Measurements from ENCODE around the gene GRIK2.
A peak's percentile ranks its signal among the peaks of the same experiment; 100 is the strongest.
"Not testable (repeated sequence)": the region's sequence is repeated elsewhere in the genome, so short reads cannot be mapped to it uniquely, and the experiment has no call there.

GRIK2 gene

DNA sequence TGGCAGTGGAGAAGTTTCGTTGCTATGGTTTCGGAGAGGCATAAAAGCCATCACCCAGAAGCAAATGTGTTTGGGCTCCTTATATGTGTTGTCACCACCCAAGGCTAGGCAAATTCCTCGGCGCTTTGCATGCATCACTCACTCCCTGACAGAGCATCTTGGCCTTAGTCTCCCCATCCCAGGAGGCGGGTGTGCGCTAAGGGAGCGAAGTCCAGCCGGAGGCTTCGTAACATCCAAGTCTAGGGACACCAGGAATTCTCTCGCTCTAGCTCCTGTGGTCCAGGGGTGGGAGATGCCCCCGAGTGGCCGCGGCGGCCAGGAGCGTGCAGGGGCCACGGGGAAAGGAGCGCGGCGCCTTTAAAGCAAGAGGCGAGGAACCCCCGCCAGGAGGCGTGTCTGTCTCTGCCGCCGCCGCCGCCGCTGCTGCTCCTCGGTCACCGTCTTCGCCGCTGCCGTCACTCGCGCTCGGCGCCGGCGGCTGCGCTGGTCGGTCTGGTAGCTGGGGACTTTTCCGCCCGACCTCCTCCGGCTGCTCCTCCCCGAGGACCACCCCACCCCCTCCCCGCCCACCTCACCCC, at the start of gene GRIK2:
GRIK2 (plus strand) TSS at position 458 of the 578 bp plus-strand sequence.
- peak; percentile 72 for DNase-seq

DNA sequence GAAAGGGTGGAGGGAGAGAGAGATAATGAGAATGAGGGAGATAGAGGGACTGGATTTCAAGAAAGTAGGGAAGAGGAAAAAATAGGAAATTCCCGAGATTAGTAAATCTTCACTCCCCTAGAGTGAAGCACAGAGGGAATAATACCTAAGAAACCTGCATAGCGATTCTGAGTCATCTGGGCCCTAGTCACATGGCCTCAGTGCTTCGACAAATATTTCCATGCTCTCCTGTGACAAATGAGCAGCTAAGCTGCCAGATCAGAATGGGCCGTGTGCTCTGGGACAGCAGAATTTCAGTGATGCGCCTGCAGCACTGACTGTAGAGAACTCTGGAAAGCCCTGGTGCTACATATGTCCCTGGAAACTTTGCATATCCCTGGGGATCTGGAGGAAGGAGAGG, 48.6 kb upstream of the GRIK2 start:
- no peak for DNase-seq

DNA sequence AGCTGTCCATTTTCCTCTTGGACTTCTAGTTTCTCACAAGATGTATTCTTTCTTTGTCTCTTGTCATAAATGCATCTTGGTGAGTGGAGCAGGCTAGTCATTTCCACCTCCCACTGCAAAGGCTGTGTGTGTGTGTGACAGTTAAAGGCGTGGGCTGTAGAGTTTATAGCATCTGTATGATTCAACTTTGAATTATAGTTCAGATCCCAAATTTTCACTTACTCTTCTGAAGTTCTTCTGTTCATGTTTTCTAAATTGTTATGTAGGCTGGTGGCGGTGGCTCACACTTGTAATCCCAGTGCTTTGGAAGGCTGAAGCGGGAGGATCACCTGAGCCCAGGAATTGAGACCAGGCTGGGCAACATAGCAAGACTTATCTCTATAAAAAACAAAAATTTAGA, 44.7 kb upstream of the GRIK2 start:
- no peak for DNase-seq

GRCh38 chr6:101350631-101351030, 42.9 kb upstream of the GRIK2 start:
- not testable (repeated sequence) for DNase-seq

DNA sequence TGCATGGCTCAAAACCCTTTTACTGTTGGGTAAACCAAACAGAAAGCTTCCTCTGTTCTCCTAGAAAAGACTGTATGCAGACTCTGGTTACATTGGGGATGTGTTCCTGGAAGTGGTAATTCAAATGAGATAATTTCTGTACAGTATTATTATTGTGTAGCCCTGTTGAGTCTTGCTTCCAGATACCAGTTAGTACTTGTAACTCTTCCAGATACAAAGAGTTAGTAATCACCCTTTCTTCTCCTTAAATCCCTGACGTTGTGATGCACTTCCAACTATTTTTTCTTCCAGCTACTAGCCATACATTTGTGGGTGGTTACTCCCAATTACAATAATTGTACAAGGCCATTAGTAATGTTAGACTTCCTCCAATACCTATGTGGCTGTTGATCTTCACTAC, 42.3 kb upstream of the GRIK2 start:
- no peak for DNase-seq

DNA sequence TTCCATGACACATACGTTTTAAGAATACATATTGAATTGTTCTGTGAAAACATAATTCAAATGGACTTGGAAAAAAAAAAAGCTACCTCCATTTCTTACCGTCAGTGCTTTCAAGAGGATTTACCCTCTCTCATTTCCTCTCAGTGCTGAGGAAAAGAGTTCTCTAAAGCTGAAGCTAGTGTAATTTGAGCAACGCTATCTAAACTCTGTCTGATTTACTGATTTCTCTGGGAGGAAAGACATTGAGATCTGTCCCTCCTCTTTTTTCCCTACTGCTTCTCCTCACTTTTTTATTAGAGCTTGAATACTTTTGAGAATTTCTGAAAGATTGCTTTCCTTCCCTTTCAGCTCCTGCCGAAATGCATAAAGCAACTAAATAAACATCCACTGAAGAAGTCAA, 41.2 kb upstream of the GRIK2 start:
- no peak for DNase-seq

- no peak for DNase-seq
Observed at GRCh38 chr6:101365181-101365580, 28.3 kb upstream of the GRIK2 start.

DNA sequence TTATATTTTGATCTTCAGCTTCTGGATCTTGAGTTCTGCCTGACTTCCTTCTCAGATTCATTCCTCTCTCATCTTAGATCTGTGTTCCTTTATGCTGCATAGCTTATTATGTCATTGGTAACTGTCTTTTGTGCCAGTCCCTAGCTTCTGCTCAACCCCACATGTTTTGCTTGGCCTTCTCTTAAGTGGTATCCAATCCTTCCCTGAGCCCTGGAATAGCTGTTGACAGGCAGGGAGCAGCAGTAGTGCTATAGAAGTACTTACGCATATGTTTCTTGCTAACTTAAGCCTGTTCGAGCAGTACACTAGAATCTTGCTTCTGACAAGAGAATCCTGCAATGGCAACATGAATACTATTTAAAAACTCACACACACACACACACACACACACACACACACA, 13.6 kb upstream of the GRIK2 start:
- no peak for DNase-seq

DNA sequence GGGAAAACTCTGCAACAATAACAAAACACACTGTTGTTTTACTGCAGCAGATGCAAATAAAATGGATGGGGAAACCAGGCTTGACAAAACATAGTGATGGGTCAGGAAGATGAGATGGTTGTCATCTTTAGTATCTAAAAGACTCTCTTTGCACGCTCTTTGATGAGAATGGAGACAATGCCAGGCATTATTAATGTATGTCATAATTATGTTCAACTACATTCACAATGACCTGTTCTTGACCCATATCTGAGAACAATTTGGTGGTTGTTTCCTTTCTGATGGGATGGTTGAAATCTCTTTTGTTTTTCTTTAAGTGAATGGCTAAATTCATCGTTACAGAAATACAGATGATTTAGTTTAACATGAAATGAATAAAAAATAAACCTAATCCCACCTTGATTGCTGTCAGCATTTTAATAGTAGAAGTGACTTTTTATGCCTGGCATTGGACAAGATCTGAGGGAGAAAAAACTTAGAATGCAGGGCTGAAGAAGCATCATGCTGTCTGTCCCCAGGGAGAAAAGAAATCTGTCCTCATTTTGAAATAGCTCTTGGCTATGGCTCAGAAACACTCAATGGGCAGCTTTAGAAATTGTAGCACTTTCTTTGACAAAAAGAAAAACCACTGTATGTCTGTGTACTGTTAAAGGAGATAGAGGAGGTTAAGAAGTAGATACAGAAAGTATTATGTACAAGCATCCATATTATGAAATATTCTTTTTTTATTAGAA, 12.4 kb upstream of the GRIK2 start:
- no peak for DNase-seq

DNA sequence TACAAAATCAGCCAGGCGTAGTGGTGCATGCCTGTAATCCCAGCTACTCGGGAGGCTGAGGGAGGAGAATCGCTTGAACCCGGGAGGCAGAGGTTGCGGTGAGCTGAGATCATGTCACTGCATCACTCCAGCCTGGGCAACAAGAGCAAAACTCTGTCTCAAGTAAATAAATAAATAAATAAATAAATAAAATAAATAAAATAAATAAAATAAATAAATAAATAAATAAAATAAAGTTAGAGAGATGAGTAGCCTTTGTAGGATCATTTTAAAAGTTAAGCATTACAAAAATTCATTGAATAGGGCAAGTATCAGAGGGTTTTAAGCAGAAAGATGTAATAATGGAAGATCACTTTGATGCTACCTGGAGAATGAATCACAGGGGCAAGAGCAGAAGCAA, 9.8 kb upstream of the GRIK2 start:
- not testable (repeated sequence) for DNase-seq

GRCh38 chr6:101386982-101387381, 6.5 kb upstream of the GRIK2 start:
- DNase-seq: no peak

GRCh38 chr6:101391772-101392585, 1.5 kb upstream of the GRIK2 start:
- peak; percentile 10 for DNase-seq

DNA sequence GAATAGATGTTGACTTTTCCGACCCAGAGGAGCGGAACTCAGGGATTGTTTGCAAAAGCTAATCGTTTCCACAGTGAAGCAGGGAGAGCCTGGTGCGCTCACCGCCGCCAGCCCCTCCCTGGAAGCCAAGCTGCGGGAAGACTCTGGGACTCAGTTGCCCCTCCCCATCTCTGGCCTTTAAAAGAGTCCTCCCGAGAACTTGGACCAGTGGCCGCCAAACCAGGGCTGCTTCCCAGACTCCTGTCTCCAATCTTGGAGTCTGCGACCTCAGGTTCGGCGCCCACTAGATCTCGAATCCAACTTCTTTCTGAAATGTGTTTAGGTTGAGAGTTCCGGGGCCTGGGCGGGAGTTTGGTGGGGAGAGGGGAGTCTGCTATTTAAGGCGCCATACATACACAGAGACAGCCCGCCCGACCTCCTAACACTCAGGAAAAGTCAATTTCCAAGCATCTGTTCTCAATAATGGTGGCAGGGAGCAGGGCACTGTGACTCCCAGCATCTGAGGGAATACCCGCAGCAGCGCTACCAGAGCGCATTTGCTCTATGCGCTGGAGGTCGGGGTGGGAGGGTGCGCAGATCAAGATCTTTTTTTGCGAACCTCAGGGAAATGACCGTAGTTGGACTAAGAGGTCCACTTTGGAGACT, 800 bp upstream of the GRIK2 start:
- DNase-seq: peak; percentile 40

DNA sequence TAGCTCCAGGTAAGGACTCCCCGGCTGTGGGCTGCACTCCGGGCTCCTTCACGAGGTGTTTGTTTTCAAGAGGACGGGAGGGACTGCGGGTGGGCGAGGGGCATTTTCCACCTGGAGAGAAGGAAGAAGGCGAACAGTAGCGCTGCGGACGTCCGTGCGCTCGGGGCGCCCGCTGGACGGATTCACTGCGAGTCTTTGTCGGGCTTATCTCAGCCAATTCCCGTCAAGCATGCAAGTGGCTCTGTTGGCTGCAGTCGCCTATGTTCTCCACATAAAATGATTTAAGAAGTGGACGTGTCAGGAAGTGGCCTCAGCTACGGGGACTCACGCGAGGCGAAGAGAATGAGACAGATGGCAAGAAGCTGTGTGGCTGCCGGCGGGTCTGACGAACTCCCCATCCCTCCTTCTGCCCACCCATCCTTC, 332 bp downstream of the GRIK2 start:
- DNase-seq: peak; percentile 72

GRCh38 chr6:101394936-101395335, 1.4 kb downstream of the GRIK2 start:
- DNase-seq: no peak

- no peak for DNase-seq
Observed at GRCh38 chr6:101395345-101395744, 1.8 kb downstream of the GRIK2 start.

GRCh38 chr6:101396548-101397173, 3.2 kb downstream of the GRIK2 start:
- DNase-seq: no peak

GRCh38 chr6:101397199-101397598, 3.7 kb downstream of the GRIK2 start:
- peak; percentile 59 for DNase-seq

GRCh38 chr6:101398716-101399615, 5.5 kb downstream of the GRIK2 start:
- DNase-seq: no peak

GRCh38 chr6:101399616-101400162, 6.2 kb downstream of the GRIK2 start:
- no peak for DNase-seq

DNA sequence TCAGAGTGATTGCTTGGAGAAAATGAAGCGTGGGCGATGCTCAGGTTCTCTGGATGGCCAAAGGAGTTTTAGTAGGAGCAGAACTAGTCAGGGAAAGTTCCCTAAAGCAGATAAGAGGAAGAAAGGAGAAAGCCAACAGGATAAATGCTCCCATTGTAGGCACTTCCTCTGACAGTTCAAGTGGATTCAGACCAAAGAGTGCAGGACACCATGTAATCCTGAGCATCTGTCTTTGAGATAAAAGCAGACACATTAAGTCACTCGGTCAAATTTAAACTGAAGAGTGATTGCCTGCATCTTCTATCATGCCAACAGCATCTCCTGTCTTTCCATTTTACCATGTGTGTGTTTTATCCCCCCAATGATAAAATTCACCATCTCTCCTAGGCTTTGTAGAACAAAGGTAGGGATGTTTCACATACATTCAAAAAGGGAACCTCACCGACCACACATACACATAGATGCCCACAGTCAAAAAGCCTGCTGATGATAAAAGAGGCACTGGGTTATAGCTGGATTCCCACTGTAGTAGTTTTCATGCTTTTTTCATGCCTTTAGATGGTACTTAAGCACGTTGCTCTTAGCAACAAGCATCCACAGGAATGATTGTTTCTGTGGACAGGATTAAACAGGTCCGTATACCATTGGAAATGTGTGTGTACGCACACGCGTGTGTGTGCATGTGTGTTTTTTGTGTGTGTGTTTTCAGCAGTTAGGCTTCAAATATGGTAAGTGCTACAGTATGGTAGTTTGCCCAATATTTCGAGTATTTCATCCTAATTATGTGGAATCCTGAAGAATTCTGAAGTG, 7.0 kb downstream of the GRIK2 start:
- DNase-seq: no peak

Measured in NCI-H146 (cell line).